Muscle layer of duodenum (tissue), 2 donors: ENCODE measurements around the gene FKBP1B.

Source experiments
- H3K27ac ChIP-seq: one replicate; pipeline ENCODE4 v1.7.0; 2013; ENCODE audit warnings: mild to moderate bottlenecking, low read length
- H3K27me3 ChIP-seq: one replicate; pipeline ENCODE4 v1.7.0; 2013; ENCODE audit warnings: low read depth, mild to moderate bottlenecking, control low read depth, low read length
- H3K36me3 ChIP-seq, 2 donors: one replicate each; pipeline ENCODE4 v1.7.0; 2013; ENCODE audit warnings: low read length in 2 of 2, control low read depth in 1 of 2, mild to moderate bottlenecking in 1 of 2; ENCODE audit not compliant: insufficient read depth in 2 of 2, control insufficient read depth in 1 of 2
- H3K4me1 ChIP-seq, 2 donors: one replicate each; pipeline ENCODE4 v1.7.0; 2013; ENCODE audit warnings: low read length in 2 of 2, mild to moderate bottlenecking in 2 of 2, control low read depth in 1 of 2, moderate library complexity in 1 of 2; ENCODE audit not compliant: insufficient read depth in 2 of 2, control insufficient read depth in 1 of 2
- H3K4me3 ChIP-seq, 2 donors: one replicate each; pipeline ENCODE4 v1.7.0; 2013; ENCODE audit warnings: low read length in 2 of 2, low read depth in 1 of 2, mild to moderate bottlenecking in 1 of 2
- H3K9me3 ChIP-seq, 2 donors: one replicate each; pipeline ENCODE4 v1.7.0; 2013; ENCODE audit warnings: low read length in 2 of 2, control low read depth in 1 of 2, mild to moderate bottlenecking in 1 of 2; ENCODE audit not compliant: control insufficient read depth in 1 of 2
- donor health status: healthy.

FKBP1B gene

DNA sequence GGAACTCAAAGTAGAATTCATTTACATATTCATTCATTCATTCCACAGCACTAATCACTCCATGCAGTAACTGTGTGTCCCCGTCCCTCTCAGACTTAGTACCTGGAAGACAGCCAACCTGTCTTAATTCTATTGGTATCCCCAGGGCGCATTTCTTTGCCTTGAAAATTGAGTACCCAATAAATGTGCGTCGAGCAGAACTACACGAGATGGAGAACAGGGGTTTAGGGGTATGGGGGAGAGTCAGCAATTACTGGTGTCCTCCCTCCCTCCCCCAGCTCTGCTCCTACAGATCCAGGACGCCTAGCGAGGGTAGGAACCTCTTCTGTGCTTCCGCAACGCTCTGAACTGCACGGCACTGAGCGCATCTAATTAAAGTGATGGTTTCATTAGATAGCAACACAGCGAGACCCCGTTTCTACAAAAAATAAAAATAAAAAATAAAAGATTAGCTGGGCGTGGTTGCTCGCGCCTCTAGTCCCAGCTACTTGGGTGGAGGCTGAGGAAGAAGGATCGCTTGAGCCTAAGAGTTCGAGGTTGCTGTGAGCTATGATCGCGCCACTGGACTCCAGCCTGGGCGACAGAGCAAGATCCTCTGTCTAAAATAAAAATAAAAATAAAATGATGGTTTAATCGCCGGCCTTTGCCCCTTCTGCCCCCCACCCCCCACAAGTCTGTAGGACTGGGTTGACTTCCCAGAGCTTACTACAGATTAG lies 614 bp upstream of the FKBP1B start:
- H3K27me3 ChIP-seq, result no peaks in the 10 kb centered on the region
- H3K27ac ChIP-seq, result no peak overlapping the region

GRCh38 chr2:24050041-24050979 lies 769 bp downstream of the FKBP1B start:
- no peaks in the 10 kb centered on the region for H3K9me3 ChIP-seq
- no peaks in the 10 kb centered on the region for H3K36me3 ChIP-seq
- peaks cover 3 to 17% of the 10 kb centered on the region in 2 donors for H3K4me1 ChIP-seq
- H3K27ac ChIP-seq, result no peak overlapping the region
- no peaks in the 10 kb centered on the region for H3K27me3 ChIP-seq
- H3K4me3 ChIP-seq, result peak overlapping the region; percentile 59 to 84

More for the DNA sequence above, 614 bp upstream of the FKBP1B start:
- Histone ChIP-seq H3K4me3 (peak overlapping the region; percentile 59 to 84), H3K4me1 (peaks cover 3 to 17% of the 10 kb centered on the region in 2 donors), H3K36me3 (no peaks in the 10 kb centered on the region), H3K9me3 (no peaks in the 10 kb centered on the region)

- no peaks in the 10 kb centered on the region for H3K36me3 ChIP-seq
- H3K4me3 ChIP-seq, result no peak overlapping the region
- no peak overlapping the region for H3K27ac ChIP-seq
- no peaks in the 10 kb centered on the region for H3K27me3 ChIP-seq
- no peaks in the 10 kb centered on the region for H3K9me3 ChIP-seq
- peaks cover 3 to 12% of the 10 kb centered on the region in 2 donors for H3K4me1 ChIP-seq
Observed at GRCh38 chr2:24051833-24052232, 2.3 kb downstream of the FKBP1B start.

DNA sequence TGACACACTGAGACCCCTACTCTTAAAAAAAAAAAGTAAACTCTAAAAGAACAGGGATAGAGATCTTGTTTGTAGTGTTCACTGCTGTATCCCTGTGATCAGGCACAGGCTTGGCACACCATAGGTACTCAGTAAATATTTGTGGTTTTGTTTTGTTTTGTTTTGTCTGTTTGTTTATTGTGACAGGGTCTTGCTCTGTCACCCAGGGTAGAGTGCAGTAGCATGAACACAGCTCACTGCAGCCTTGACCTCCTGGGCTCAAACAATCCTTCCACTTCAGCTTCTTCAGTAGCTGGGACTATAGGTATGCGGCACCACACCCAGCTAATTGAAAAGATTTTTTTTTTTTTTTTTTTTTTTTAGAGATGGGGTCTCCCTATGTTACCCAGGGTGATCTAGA lies 3.4 kb downstream of the FKBP1B start:
- Histone ChIP-seq H3K27me3 (no peaks in the 10 kb centered on the region), H3K36me3 (no peaks in the 10 kb centered on the region), H3K27ac (no peak overlapping the region), H3K9me3 (no peaks in the 10 kb centered on the region), H3K4me1 (peaks cover 0 to 7% of the 10 kb centered on the region in 2 donors), H3K4me3 (no peak overlapping the region)

DNA sequence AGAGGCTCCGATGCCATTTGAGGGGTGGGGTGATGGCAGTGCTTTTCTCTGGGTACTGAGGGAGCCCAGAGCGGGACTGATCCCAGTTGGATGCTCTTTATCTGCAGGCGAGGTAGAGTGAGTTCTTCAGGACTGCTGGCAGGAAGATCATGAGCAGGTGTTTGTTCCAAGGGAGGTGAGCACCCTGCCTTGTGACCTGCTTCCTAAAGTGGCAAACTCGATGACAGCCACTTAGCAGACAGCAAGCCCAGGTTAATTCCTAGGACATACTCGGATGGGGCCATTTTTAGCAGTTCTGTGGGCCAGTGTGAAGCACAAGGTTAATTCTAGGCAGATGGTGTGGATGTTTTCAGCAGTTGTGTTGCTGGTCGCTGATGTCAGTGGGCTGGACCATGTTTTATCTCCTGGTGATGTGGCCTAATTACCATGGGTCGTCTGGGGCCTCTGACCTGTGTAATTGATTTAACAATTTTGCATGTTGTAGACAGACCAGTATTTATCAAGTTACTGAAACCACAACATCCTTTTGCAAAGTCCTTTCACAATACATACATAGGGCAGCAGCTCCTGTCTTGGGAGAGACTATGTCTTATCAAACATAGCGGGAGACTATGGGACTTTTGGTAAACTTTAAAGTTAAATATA lies 4.9 kb downstream of the FKBP1B start:
- Histone ChIP-seq H3K27me3 (no peaks in the 10 kb centered on the region), H3K4me3 (no peak overlapping the region), H3K27ac (no peak overlapping the region), H3K4me1 (no peaks in the 10 kb centered on the region), H3K36me3 (no peaks in the 10 kb centered on the region), H3K9me3 (no peaks in the 10 kb centered on the region)

GRCh38 chr2:24055750-24056149 lies 6.2 kb downstream of the FKBP1B start:
- H3K27ac ChIP-seq, result no peak overlapping the region
- no peaks in the 10 kb centered on the region for H3K4me1 ChIP-seq
- H3K27me3 ChIP-seq, result no peaks in the 10 kb centered on the region
- H3K9me3 ChIP-seq, result no peaks in the 10 kb centered on the region
- no peaks in the 10 kb centered on the region for H3K36me3 ChIP-seq
- H3K4me3 ChIP-seq, result no peak overlapping the region

GRCh38 chr2:24058564-24059271 lies 9.2 kb downstream of the FKBP1B start:
- Histone ChIP-seq H3K27me3 (no peaks in the 10 kb centered on the region), H3K27ac (no peak overlapping the region), H3K36me3 (no peaks in the 10 kb centered on the region), H3K4me1 (no peaks in the 10 kb centered on the region), H3K9me3 (no peaks in the 10 kb centered on the region), H3K4me3 (no peak overlapping the region)

GRCh38 chr2:24065341-24065740 lies 15.8 kb downstream of the FKBP1B start:
- Histone ChIP-seq H3K4me1 (no peaks in the 10 kb centered on the region), H3K36me3 (peaks cover 14 to 39% of the 10 kb centered on the region in 2 donors), H3K27ac (no peak overlapping the region), H3K9me3 (no peaks in the 10 kb centered on the region), H3K4me3 (no peak overlapping the region), H3K27me3 (no peaks in the 10 kb centered on the region)

- Histone ChIP-seq H3K4me1 (peaks cover 0 to 8% of the 10 kb centered on the region in 2 donors), H3K36me3 (peaks cover 20 to 32% of the 10 kb centered on the region in 2 donors), H3K27me3 (no peaks in the 10 kb centered on the region), H3K9me3 (no peaks in the 10 kb centered on the region), H3K27ac (no peak overlapping the region), H3K4me3 (no peak overlapping the region)
Observed at GRCh38 chr2:24072259-24072658, 22.7 kb downstream of the FKBP1B start.

- Histone ChIP-seq H3K27ac (no peak overlapping the region), H3K27me3 (no peaks in the 10 kb centered on the region), H3K9me3 (no peaks in the 10 kb centered on the region), H3K36me3 (peaks cover 18 to 20% of the 10 kb centered on the region in 2 donors), H3K4me1 (peaks cover 0 to 17% of the 10 kb centered on the region in 2 donors), H3K4me3 (no peak overlapping the region)
Observed at GRCh38 chr2:24073816-24074215, 24.3 kb downstream of the FKBP1B start.
